ENCODE data around the gene GBE1.

Gene GBE1

GRCh38 chr3:81572201-81572756 lies 189.2 kb downstream of the GBE1 start:
- Histone ChIP-seq H3K27me3 (ENCODE audit: low read length) (no peaks in the 10 kb centered on the region), H3K4me3 (ENCODE audit: insufficient read depth, low read length, poor library complexity, severe bottlenecking) (no peak overlapping the region)

GRCh38 chr3:81568378-81568777 lies 193.1 kb downstream of the GBE1 start:
- Histone ChIP-seq H3K4me3 (ENCODE audit: insufficient read depth, low read length, poor library complexity, severe bottlenecking) (no peak overlapping the region), H3K9me3 (ENCODE audit: insufficient read depth, low read length) (no peaks in the 10 kb centered on the region), H3K27me3 (ENCODE audit: low read length) (no peaks in the 10 kb centered on the region), H3K4me2 (ENCODE audit: low read depth, low read length, poor library complexity, severe bottlenecking) (no peak overlapping the region), H3K36me3 (ENCODE audit: low read length) (no peaks in the 10 kb centered on the region; the same call in 1 of the 2 replicates), H3K9me2 (replicated peaks; ENCODE audit: insufficient read depth, low read length) (no peaks in the 10 kb centered on the region), H3K9ac (ENCODE audit: low read length) (no peak overlapping the region), H3K79me2 (ENCODE audit: insufficient read depth, low read length) (no peaks in the 10 kb centered on the region), H2AFZ (ENCODE audit: low read depth, low read length, severe bottlenecking) (no peak overlapping the region), H4K20me1 (ENCODE audit: low read depth, low read length) (no peaks in the 10 kb centered on the region), H3K27ac (ENCODE audit: low read depth, low read length) (no peak overlapping the region), H3F3A (ENCODE audit: insufficient read depth) (no peaks in the 10 kb centered on the region)
- no peak for TF ChIP-seq EZH2phosphoT487 (conservative IDR thresholded peaks at IDR 0.05; ENCODE audit: low read length)
- TF ChIP-seq CTCF (IDR thresholded peaks at IDR 0.05; ENCODE audit: insufficient read depth, low read length, poor library complexity, severe bottlenecking): no peak

More at GRCh38 chr3:81572201-81572756, 189.2 kb downstream of the GBE1 start:
- H3K9me3 ChIP-seq (ENCODE audit: insufficient read depth, low read length): no peaks in the 10 kb centered on the region
- H3K79me2 ChIP-seq (ENCODE audit: insufficient read depth, low read length): no peaks in the 10 kb centered on the region
- TF ChIP-seq EZH2phosphoT487 (conservative IDR thresholded peaks at IDR 0.05; ENCODE audit: low read length) (no peak), CTCF (IDR thresholded peaks at IDR 0.05; ENCODE audit: insufficient read depth, low read length, poor library complexity, severe bottlenecking) (no peak)
- H3K4me2 ChIP-seq (ENCODE audit: low read depth, low read length, poor library complexity, severe bottlenecking): no peak overlapping the region
- no peaks in the 10 kb centered on the region; the same call in 1 of the 2 replicates for H3K36me3 ChIP-seq (ENCODE audit: low read length)
- H4K20me1 ChIP-seq (ENCODE audit: low read depth, low read length): no peaks in the 10 kb centered on the region
- H3K9me2 ChIP-seq (replicated peaks; ENCODE audit: insufficient read depth, low read length): no peaks in the 10 kb centered on the region
- no peak overlapping the region for H2AFZ ChIP-seq (ENCODE audit: low read depth, low read length, severe bottlenecking)
- no peaks in the 10 kb centered on the region for H3F3A ChIP-seq (ENCODE audit: insufficient read depth)
- no peak overlapping the region for H3K9ac ChIP-seq (ENCODE audit: low read length)
- no peak overlapping the region for H3K27ac ChIP-seq (ENCODE audit: low read depth, low read length)

- H3F3A ChIP-seq (ENCODE audit: insufficient read depth): no peaks in the 10 kb centered on the region
- no peak overlapping the region for H3K9ac ChIP-seq (ENCODE audit: low read length)
- H2AFZ ChIP-seq (ENCODE audit: low read depth, low read length, severe bottlenecking): no peak overlapping the region
- no peak overlapping the region for H3K4me3 ChIP-seq (ENCODE audit: insufficient read depth, low read length, poor library complexity, severe bottlenecking)
- H3K27me3 ChIP-seq (ENCODE audit: low read length): no peaks in the 10 kb centered on the region
- H3K27ac ChIP-seq (ENCODE audit: low read depth, low read length): no peak overlapping the region
- H3K79me2 ChIP-seq (ENCODE audit: insufficient read depth, low read length): no peaks in the 10 kb centered on the region
- no peaks in the 10 kb centered on the region for H3K9me2 ChIP-seq (replicated peaks; ENCODE audit: insufficient read depth, low read length)
- H3K4me2 ChIP-seq (ENCODE audit: low read depth, low read length, poor library complexity, severe bottlenecking): no peak overlapping the region
- H3K36me3 ChIP-seq (ENCODE audit: low read length): no peaks in the 10 kb centered on the region; the same call in 1 of the 2 replicates
- TF ChIP-seq EZH2phosphoT487 (conservative IDR thresholded peaks at IDR 0.05; ENCODE audit: low read length) (no peak), CTCF (IDR thresholded peaks at IDR 0.05; ENCODE audit: insufficient read depth, low read length, poor library complexity, severe bottlenecking) (no peak)
- no peaks in the 10 kb centered on the region for H3K9me3 ChIP-seq (ENCODE audit: insufficient read depth, low read length)
- no peaks in the 10 kb centered on the region for H4K20me1 ChIP-seq (ENCODE audit: low read depth, low read length)
Observed at GRCh38 chr3:81565041-81565440, 196.4 kb downstream of the GBE1 start.

Data from SU-DHL-6 (cell line).